ENCODE results near the gene CYTH4. TPM values are rescaled to one million over a fixed set of nuclear protein-coding genes. Genes with fewer than 3 reads are reported as not detected.

The CYTH4 gene
- total and polyA plus RNA-seq, 4 donors, result 1.9 to 9.9 (median 5.9) TPM

DNA sequence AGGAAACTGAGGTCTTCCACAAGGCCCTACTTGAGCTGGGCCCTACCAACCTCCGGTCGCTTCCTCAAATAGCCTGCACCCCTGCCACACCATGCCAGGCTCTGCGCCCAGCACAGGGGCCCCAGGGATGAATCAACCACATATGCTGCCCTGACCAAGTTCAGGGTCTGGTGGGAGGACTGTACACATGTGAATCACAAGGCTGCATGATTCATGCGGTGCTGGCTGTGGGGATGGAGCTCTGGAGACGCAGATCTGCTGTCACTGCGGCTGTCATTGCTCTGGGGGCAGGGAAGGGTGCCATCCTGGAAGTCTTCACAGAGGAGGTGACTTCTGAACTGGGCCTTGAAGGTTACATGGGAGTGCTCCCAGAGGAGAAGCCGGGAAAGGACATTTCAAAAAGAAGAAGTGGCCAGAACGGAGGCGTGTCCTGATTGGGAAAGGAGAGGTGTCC, 21.5 kb downstream of the CYTH4 start:
- TF ChIP-seq SP1 (IDR thresholded peaks at IDR 0.05) (no peak), ZBTB33 (IDR thresholded peaks at IDR 0.05) (no peak), FOXA1 (IDR thresholded peaks at IDR 0.05) (no peak), YY1 (IDR thresholded peaks at IDR 0.05) (no peak), TAF1 (conservative IDR thresholded peaks at IDR 0.05) (no peak), MAX (IDR thresholded peaks at IDR 0.05) (no peak), JUND (IDR thresholded peaks at IDR 0.05) (no peak), HNF4A (conservative IDR thresholded peaks at IDR 0.05) (no peak), EGR1 (IDR thresholded peaks at IDR 0.05; ENCODE audit: low read depth in 2 of 2) (no peak), RAD21 (IDR thresholded peaks at IDR 0.05) (no peak), RXRA (IDR thresholded peaks at IDR 0.05) (no peak), GABPA (IDR thresholded peaks at IDR 0.05 in 1 of 2, conservative IDR thresholded peaks at IDR 0.05 in 1 of 2) (no peak), HNF4G (IDR thresholded peaks at IDR 0.05) (no peak), ATF3 (IDR thresholded peaks at IDR 0.05) (no peak), NR2F2 (IDR thresholded peaks at IDR 0.05) (no peak), FOXA2 (IDR thresholded peaks at IDR 0.05) (no peak)
- TF ChIP-seq, protein P1, sequence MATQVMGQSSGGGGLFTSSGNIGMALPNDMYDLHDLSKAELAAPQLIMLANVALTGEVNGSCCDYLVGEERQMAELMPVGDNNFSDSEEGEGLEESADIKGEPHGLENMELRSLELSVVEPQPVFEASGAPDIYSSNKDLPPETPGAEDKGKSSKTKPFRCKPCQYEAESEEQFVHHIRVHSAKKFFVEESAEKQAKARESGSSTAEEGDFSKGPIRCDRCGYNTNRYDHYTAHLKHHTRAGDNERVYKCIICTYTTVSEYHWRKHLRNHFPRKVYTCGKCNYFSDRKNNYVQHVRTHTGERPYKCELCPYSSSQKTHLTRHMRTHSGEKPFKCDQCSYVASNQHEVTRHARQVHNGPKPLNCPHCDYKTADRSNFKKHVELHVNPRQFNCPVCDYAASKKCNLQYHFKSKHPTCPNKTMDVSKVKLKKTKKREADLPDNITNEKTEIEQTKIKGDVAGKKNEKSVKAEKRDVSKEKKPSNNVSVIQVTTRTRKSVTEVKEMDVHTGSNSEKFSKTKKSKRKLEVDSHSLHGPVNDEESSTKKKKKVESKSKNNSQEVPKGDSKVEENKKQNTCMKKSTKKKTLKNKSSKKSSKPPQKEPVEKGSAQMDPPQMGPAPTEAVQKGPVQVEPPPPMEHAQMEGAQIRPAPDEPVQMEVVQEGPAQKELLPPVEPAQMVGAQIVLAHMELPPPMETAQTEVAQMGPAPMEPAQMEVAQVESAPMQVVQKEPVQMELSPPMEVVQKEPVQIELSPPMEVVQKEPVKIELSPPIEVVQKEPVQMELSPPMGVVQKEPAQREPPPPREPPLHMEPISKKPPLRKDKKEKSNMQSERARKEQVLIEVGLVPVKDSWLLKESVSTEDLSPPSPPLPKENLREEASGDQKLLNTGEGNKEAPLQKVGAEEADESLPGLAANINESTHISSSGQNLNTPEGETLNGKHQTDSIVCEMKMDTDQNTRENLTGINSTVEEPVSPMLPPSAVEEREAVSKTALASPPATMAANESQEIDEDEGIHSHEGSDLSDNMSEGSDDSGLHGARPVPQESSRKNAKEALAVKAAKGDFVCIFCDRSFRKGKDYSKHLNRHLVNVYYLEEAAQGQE (IDR thresholded peaks at IDR 0.05), result no peak
- TF ChIP-seq, protein P2, sequence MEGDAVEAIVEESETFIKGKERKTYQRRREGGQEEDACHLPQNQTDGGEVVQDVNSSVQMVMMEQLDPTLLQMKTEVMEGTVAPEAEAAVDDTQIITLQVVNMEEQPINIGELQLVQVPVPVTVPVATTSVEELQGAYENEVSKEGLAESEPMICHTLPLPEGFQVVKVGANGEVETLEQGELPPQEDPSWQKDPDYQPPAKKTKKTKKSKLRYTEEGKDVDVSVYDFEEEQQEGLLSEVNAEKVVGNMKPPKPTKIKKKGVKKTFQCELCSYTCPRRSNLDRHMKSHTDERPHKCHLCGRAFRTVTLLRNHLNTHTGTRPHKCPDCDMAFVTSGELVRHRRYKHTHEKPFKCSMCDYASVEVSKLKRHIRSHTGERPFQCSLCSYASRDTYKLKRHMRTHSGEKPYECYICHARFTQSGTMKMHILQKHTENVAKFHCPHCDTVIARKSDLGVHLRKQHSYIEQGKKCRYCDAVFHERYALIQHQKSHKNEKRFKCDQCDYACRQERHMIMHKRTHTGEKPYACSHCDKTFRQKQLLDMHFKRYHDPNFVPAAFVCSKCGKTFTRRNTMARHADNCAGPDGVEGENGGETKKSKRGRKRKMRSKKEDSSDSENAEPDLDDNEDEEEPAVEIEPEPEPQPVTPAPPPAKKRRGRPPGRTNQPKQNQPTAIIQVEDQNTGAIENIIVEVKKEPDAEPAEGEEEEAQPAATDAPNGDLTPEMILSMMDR (IDR thresholded peaks at IDR 0.05; ENCODE audit: low read depth, low read length, missing input control), result no peak
- Histone ChIP-seq H3K27ac (ENCODE audit: low read depth in 1 of 2, low read length in 2 of 2) (no peak overlapping the region), H3K4me3 (ENCODE audit: low read depth in 1 of 3, low read length in 3 of 3) (no peak overlapping the region), H3K9me3 (ENCODE audit: control insufficient read depth in 4 of 4, low read length in 3 of 4) (no peaks in the 10 kb centered on the region), H3K9ac (ENCODE audit: low read depth in 1 of 2, low read length in 2 of 2) (no peak overlapping the region), H3K27me3 (ENCODE audit: control insufficient read depth in 4 of 4, insufficient read depth in 4 of 4, low read length in 3 of 4) (no peaks in the 10 kb centered on the region), H3K4me1 (ENCODE audit: control insufficient read depth in 4 of 4, insufficient read depth in 4 of 4, low read length in 3 of 4) (peaks cover 0 to 16% (median 12%) of the 10 kb centered on the region in 4 donors), H3K36me3 (ENCODE audit: control insufficient read depth in 4 of 4, insufficient read depth in 3 of 4, low read depth in 1 of 4, low read length in 3 of 4) (no peaks in the 10 kb centered on the region)
- DNase-seq (ENCODE audit: low spot score), result no peak
- WGBS, result 83% methylated on average over 9 of the region's 9 CpGs
